WTC11 (cell line): ENCODE data around the gene CAMKMT.

Source experiments
- CREB1 ChIP-seq: sonication (generic); formaldehyde crosslinking; IDR thresholded peaks from 2 replicates; pipeline ENCODE4 v1.8.0; 2023; ENCODE audit warnings: mild to moderate bottlenecking, missing genetic modification reagents
- ETV6 ChIP-seq: sonication (generic); formaldehyde crosslinking; IDR thresholded peaks from 2 replicates; pipeline ENCODE4 v1.8.1; 2022; ENCODE audit warnings: mild to moderate bottlenecking, missing genetic modification reagents
- IRF2 ChIP-seq: sonication (generic); formaldehyde crosslinking; IDR thresholded peaks from 2 replicates; pipeline ENCODE4 v1.8.0; 2022; ENCODE audit warnings: low read depth, missing genetic modification reagents, borderline replicate concordance
- USF2 ChIP-seq: sonication (generic); formaldehyde crosslinking; IDR thresholded peaks from 2 replicates; pipeline ENCODE4 v1.8.1; 2023; ENCODE audit warnings: mild to moderate bottlenecking, missing genetic modification reagents, moderate library complexity
- ZBTB43 ChIP-seq: sonication (generic); formaldehyde crosslinking; IDR thresholded peaks from 2 replicates; pipeline ENCODE4 v1.8.1; 2023; ENCODE audit warnings: mild to moderate bottlenecking, missing genetic modification reagents
- TF ChIP-seq, protein P1 (sequence below): fragments of 200-600 bp; IDR thresholded peaks from 2 replicates; pipeline ENCODE4 v1.8.0; 2022; ENCODE audit warnings: antibody characterized with exemption
- TF ChIP-seq, protein P2 (sequence below): sonication (generic); formaldehyde crosslinking; IDR thresholded peaks from 2 replicates; pipeline ENCODE4 v1.8.1; 2023; ENCODE audit warnings: mild to moderate bottlenecking, moderate library complexity, missing genetic modification reagents

DNA sequence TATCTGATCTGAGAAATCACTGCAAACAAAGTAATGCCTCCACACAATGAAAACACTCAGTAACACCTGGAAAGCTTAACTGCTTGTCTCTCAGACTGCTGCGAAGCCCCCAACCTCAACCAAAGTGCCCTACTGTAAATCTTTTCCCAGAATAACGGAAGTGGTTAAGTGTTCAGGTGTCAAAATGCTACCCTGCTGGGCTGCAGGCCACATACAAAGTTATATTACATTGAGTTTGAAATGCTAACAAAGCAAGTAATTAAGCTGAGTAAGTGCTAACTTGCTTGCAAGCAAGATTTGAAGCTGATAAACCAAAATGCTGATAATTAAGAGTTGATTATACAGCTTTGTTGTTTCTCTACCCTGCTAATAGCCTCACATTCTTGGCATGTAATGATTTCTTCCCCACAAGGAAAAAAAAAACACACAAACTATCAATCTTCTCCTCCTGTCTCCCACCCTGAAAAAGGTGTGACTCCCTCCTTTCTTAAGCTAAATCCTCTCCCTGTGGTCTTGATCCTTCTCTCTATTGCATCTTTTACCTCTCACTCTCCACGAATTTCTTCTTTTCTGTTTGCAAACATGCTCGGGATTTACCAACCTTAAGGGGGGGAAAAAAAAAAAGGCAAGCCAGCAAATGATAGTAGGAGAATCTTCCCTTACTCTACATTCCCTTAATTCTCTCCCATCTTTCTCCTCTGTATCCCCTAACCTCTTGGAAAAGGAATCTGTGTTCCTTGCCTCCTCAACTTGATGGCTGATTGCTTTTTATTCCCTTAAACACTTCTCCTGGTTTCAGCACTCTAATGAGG, 312.9 kb downstream of the CAMKMT start:
- TF ChIP-seq, protein P1, sequence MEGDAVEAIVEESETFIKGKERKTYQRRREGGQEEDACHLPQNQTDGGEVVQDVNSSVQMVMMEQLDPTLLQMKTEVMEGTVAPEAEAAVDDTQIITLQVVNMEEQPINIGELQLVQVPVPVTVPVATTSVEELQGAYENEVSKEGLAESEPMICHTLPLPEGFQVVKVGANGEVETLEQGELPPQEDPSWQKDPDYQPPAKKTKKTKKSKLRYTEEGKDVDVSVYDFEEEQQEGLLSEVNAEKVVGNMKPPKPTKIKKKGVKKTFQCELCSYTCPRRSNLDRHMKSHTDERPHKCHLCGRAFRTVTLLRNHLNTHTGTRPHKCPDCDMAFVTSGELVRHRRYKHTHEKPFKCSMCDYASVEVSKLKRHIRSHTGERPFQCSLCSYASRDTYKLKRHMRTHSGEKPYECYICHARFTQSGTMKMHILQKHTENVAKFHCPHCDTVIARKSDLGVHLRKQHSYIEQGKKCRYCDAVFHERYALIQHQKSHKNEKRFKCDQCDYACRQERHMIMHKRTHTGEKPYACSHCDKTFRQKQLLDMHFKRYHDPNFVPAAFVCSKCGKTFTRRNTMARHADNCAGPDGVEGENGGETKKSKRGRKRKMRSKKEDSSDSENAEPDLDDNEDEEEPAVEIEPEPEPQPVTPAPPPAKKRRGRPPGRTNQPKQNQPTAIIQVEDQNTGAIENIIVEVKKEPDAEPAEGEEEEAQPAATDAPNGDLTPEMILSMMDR: no peak
- TF ChIP-seq ETV6 (CRISPR knock-in tag) (no peak), ZBTB43 (CRISPR knock-in tag) (no peak), CREB1 (CRISPR knock-in tag) (no peak), IRF2 (no peak), USF2 (CRISPR knock-in tag) (no peak)
- TF ChIP-seq, protein P2, sequence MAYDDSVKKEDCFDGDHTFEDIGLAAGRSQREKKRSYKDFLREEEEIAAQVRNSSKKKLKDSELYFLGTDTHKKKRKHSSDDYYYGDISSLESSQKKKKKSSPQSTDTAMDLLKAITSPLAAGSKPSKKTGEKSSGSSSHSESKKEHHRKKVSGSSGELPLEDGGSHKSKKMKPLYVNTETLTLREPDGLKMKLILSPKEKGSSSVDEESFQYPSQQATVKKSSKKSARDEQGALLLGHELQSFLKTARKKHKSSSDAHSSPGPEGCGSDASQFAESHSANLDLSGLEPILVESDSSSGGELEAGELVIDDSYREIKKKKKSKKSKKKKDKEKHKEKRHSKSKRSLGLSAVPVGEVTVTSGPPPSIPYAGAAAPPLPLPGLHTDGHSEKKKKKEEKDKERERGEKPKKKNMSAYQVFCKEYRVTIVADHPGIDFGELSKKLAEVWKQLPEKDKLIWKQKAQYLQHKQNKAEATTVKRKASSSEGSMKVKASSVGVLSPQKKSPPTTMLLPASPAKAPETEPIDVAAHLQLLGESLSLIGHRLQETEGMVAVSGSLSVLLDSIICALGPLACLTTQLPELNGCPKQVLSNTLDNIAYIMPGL (CRISPR knock-in tag): no peak
